SK-MEL-5 (cell line): ENCODE results near the gene EFHD1. TPM values are rescaled to one million over a fixed set of nuclear protein-coding genes. Genes with fewer than 3 reads are reported as not detected.
A peak's percentile ranks its signal among the peaks of the same experiment; 100 is the strongest.

Experiments
- DNase-seq: peaks from one replicate; pipeline ENCODE4 v3.0.0-alpha.2; 2016; ENCODE audit warnings: low read depth, low spot score
- in situ Hi-C: cut with HindIII; loops from 2 replicates; pipeline ENCODE4 v1.10.0; 2016; ENCODE audit warnings: low sequenced_read_pairs, high pct_unique_total_duplicates, low pct_unique_long_range_greater_than_20kb
- total RNA-seq: library from RNA; depleted of rRNA; stranded (reverse); fragments of >200 nt; shearing (Covaris generic); gene quantifications from 2 replicates; pipeline ENCODE4 v1.2.3, GENCODE V29; 2014

The EFHD1 gene
- total RNA-seq, 1 experiment from 2014 or later = 0.71 TPM

GRCh38 chr2:232637866-232638583, 4.6 kb downstream of the EFHD1 start:
- DNase-seq = no peak
- in situ Hi-C loops = no loop called here

GRCh38 chr2:232641153-232641848, 7.9 kb downstream of the EFHD1 start:
- in situ Hi-C loops = no loop called here
- no peak for DNase-seq

GRCh38 chr2:232643147-232643425, 9.7 kb downstream of the EFHD1 start:
- in situ Hi-C loops = no loop called here
- DNase-seq = no peak

- DNase-seq = no peak
- in situ Hi-C loops = no loop called here
Observed at GRCh38 chr2:232643813-232644347, 10.5 kb downstream of the EFHD1 start.

GRCh38 chr2:232645061-232645460, 11.7 kb downstream of the EFHD1 start:
- in situ Hi-C loops = no loop called here
- no peak for DNase-seq

GRCh38 chr2:232646726-232647125, 13.3 kb downstream of the EFHD1 start:
- in situ Hi-C loops = no loop called here
- no peak for DNase-seq

GRCh38 chr2:232647261-232647660, 13.9 kb downstream of the EFHD1 start:
- no peak for DNase-seq
- in situ Hi-C loops = no loop called here

GRCh38 chr2:232649033-232649432, 15.6 kb downstream of the EFHD1 start:
- DNase-seq = no peak
- in situ Hi-C loops = no loop called here

- in situ Hi-C loops = no loop called here
- DNase-seq = no peak
Observed at GRCh38 chr2:232652505-232652851, 19.1 kb downstream of the EFHD1 start.

- in situ Hi-C loops = no loop called here
Observed at GRCh38 chr2:232653441-232653840, 20.0 kb downstream of the EFHD1 start.

GRCh38 chr2:232655392-232655791, 22.0 kb downstream of the EFHD1 start:
- no peak for DNase-seq
- in situ Hi-C loops = no loop called here

More at GRCh38 chr2:232653441-232653840, 20.0 kb downstream of the EFHD1 start:
- DNase-seq = no peak

- in situ Hi-C loops = no loop called here
Observed at GRCh38 chr2:232658217-232658785, 24.9 kb downstream of the EFHD1 start.

GRCh38 chr2:232659359-232659758, 26.0 kb downstream of the EFHD1 start:
- in situ Hi-C loops = no loop called here
- no peak for DNase-seq

More at GRCh38 chr2:232658217-232658785, 24.9 kb downstream of the EFHD1 start:
- DNase-seq = peak; percentile 56

GRCh38 chr2:232662486-232663260, 29.3 kb downstream of the EFHD1 start:
- no peak for DNase-seq
- in situ Hi-C loops = no loop called here

GRCh38 chr2:232666051-232666805, 32.8 kb downstream of the EFHD1 start:
- in situ Hi-C loops = no loop called here
- DNase-seq = no peak

- in situ Hi-C loops = no loop called here
- DNase-seq = no peak
Observed at GRCh38 chr2:232667989-232668583, 34.7 kb downstream of the EFHD1 start.

GRCh38 chr2:232668805-232669444, 35.5 kb downstream of the EFHD1 start:
- peak; percentile 64 for DNase-seq
- in situ Hi-C loops = no loop called here
